Transverse colon (tissue), 4 donors: ENCODE results near the gene UBL3. TPM values are rescaled to one million over a fixed set of nuclear protein-coding genes. Genes with fewer than 3 reads are reported as not detected.

Experiments
- DNase-seq: peaks from one replicate; pipeline ENCODE4 v3.0.0-alpha.2; 2019
- H3K27ac ChIP-seq, 4 donors: fragments of 200-600 bp; sonication (generic); 2 replicates each; pipeline ENCODE4 v1.5.1; 2016 to 2018; ENCODE audit warnings: inconsistent platforms in 4 of 4
- H3K27me3 ChIP-seq: fragments of 200-600 bp; sonication (generic); 2 replicates; pipeline ENCODE4 v1.5.1; 2017; ENCODE audit warnings: inconsistent platforms
- H3K36me3 ChIP-seq, 4 donors: fragments of 200-600 bp; sonication (generic); 2 replicates each; pipeline ENCODE4 v1.5.1; 2017 to 2019; ENCODE audit warnings: inconsistent platforms in 4 of 4
- H3K4me1 ChIP-seq, 4 donors: fragments of 200-600 bp; sonication (generic); 2 replicates each; pipeline ENCODE4 v1.5.1; 2017 to 2020; ENCODE audit warnings: inconsistent platforms in 4 of 4
- H3K4me3 ChIP-seq, 4 donors: fragments of 200-600 bp; sonication (generic); 1 replicate in 1 of 4; 2 replicates in 3 of 4; pipeline versions ENCODE4 v1.5.1 to v1.6.1; 2017 to 2019; ENCODE audit warnings: inconsistent platforms in 4 of 4
- H3K9me3 ChIP-seq, 2 donors: fragments of 200-600 bp; sonication (generic); 2 replicates each; pipeline ENCODE4 v1.5.1; 2017 to 2019; ENCODE audit warnings: inconsistent platforms in 2 of 2
- EP300 ChIP-seq: sonication (generic); formaldehyde crosslinking; IDR thresholded peaks from one replicate; pipeline ENCODE4 v1.6.1; 2017; ENCODE audit warnings: antibody characterized with exemption, low read depth
- POLR2A ChIP-seq: fragments of 450-650 bp; IDR thresholded peaks from one replicate; pipeline ENCODE4 v1.6.1; 2016; ENCODE audit warnings: antibody characterized with exemption, mild to moderate bottlenecking, moderate library complexity
- POLR2AphosphoS5 ChIP-seq, 3 donors: sonication (generic); formaldehyde crosslinking; IDR thresholded peaks; one replicate each; pipeline ENCODE4 v1.6.1; 2016; ENCODE audit warnings: antibody characterized with exemption in 3 of 3
- WGBS, 2 donors: methylation state at CpG; one replicate each; pipeline ENCODE4 v1.1.5; 2018; ENCODE audit warnings: low coverage in 1 of 2; 5-methylcytosine and 5-hydroxymethylcytosine counted together
- in situ Hi-C, 4 donors: fragments of 200-750 bp; cut with MboI; loops; one replicate each; pipeline versions ENCODE4 v1.15.0 to v1.15.1; 2017; ENCODE audit warnings: low sequenced_read_pairs in 3 of 4, low pct_ligation_motif_present in 1 of 4, low pct_unique_long_range_greater_than_20kb in 1 of 4
- intact Hi-C: fragments of 100-400 bp; cut with DNase I; formaldehyde crosslinking; loops from one replicate; pipeline ENCODE4 v1.15.1; 2023; ENCODE audit warnings: low total_unique reads
- total RNA-seq, 4 donors: library from RNA; depleted of rRNA; stranded (reverse); fragments of >200 nt; gene quantifications; one replicate each; pipeline ENCODE4 v1.1.0, GENCODE V29; 2016
- TF ChIP-seq, protein P1 (sequence below), 5 experiments: fragments of 200-600 bp in 3 of 5; fragments of 450-650 bp in 2 of 5; sonication (generic) in 3 of 5; IDR thresholded peaks; 1 replicate in 2 of 5; 2 replicates in 3 of 5; pipeline ENCODE4 v1.5.1; 2016 to 2017; ENCODE audit warnings: antibody characterized with exemption in 5 of 5, inconsistent platforms in 3 of 5, mild to moderate bottlenecking in 2 of 5, moderate library complexity in 1 of 5

UBL3 gene
- total RNA-seq, 4 donors from 2014 or later, result 8.8 to 77.1 (median 60.0) TPM

DNA sequence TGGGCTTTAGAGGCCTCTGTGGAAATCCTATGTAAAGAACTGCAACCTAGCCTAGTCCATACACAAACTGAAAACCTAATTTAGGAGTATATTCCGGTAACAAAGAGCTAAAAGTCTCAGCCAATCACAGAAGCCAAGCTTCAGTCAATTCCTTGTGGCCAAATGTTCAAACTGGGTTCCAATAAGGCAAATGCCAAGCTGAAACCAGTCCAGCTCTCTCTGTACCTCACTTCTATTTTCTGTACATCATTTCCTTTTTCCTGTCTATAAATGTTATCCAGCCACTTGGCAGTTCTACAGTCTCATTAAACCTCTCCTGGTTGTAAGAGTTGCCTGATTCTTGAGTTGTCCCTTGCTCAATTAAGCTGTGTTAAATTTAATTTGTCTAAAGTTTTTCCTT, 31.7 kb upstream of the UBL3 start:
- intact Hi-C loops, result no loop called here
- 0% methylated on average over 1 of the region's 1 CpG; no CpG with 5 or more reads in 1 of the 2 donors for WGBS, 2 donors
- Histone ChIP-seq H3K27me3 (no peaks in the 10 kb centered on the region), H3K36me3 (no peaks in the 10 kb centered on the region), H3K4me1 (peaks cover 0 to 3% (median 1%) of the 10 kb centered on the region in 4 donors), H3K4me3 (no peak overlapping the region), H3K9me3 (no peaks in the 10 kb centered on the region), H3K27ac (no peak overlapping the region)
- TF ChIP-seq, protein P1, sequence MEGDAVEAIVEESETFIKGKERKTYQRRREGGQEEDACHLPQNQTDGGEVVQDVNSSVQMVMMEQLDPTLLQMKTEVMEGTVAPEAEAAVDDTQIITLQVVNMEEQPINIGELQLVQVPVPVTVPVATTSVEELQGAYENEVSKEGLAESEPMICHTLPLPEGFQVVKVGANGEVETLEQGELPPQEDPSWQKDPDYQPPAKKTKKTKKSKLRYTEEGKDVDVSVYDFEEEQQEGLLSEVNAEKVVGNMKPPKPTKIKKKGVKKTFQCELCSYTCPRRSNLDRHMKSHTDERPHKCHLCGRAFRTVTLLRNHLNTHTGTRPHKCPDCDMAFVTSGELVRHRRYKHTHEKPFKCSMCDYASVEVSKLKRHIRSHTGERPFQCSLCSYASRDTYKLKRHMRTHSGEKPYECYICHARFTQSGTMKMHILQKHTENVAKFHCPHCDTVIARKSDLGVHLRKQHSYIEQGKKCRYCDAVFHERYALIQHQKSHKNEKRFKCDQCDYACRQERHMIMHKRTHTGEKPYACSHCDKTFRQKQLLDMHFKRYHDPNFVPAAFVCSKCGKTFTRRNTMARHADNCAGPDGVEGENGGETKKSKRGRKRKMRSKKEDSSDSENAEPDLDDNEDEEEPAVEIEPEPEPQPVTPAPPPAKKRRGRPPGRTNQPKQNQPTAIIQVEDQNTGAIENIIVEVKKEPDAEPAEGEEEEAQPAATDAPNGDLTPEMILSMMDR (IDR thresholded peaks at IDR 0.05), result no peak
- TF ChIP-seq POLR2AphosphoS5 (IDR thresholded peaks at IDR 0.05) (no peak), EP300 (no peak), POLR2A (no peak)
- in situ Hi-C loops, result no loop called here
- DNase-seq, result no peak

DNA sequence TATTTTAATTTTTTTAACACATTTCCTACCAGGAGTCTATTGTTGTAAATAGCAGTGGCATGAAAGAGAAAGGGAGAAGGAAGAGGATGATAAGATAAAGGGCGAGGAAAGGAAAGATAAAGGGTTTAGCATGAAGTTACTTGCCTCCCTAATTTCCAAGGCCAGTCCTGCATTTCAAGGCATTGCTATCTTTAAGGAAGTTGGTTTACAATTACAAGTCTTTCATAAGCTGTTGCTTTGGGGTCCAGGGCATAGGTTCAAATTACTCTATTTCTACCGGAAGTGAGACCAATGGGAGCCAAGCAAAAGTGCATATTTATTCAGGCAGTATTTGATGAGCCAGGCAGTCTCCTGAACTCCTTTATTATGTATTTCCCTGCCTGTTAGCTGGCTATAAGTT, 27.7 kb upstream of the UBL3 start:
- no peak for DNase-seq
- H3K36me3 ChIP-seq, result no peaks in the 10 kb centered on the region
- no peaks in the 10 kb centered on the region for H3K9me3 ChIP-seq
- no peaks in the 10 kb centered on the region for H3K27me3 ChIP-seq
- WGBS, 2 donors, result 41 to 72% methylated on average over 2 of the region's 2 CpGs
- intact Hi-C loops, result no loop called here
- TF ChIP-seq POLR2AphosphoS5 (IDR thresholded peaks at IDR 0.05) (no peak), EP300 (no peak), POLR2A (no peak)
- TF ChIP-seq, protein P1 (IDR thresholded peaks at IDR 0.05), result no peak
- H3K4me1 ChIP-seq, result peaks cover 0 to 3% (median 1%) of the 10 kb centered on the region in 4 donors
- no peak overlapping the region for H3K4me3 ChIP-seq
- H3K27ac ChIP-seq, result peak overlapping the region in 3 of 4 donors; percentile 29 to 53 (median 50)
- in situ Hi-C loops, result no loop called here

DNA sequence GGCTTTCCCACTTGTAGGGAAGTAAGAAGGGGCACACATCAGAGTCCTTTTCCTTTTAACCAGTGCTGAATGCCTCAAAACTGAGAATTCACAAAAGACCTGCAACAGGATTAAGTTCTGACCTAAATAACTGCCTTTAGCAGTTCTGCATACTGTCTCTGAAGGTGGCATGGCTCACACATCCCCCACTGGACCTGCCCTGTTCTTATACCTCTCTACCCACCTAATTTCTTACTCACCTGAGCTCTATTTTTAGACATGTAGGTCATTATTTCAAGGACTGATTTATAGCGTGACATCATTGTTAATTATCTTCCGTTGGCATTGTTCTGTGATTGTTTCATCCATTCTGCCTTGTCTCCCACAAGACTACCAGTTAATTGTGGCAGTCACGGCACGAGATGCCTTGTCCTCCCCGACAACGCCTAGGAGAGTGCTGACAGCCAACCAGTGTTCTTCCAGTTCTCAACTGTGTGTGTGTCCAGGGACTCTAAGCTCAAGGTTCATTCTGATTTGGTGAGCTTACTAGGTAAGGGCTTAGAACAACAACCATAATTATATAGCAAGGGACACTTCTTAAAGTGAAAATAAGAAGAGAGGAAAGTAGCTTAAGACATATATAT, 27.1 kb upstream of the UBL3 start:
- H3K27ac ChIP-seq, result peak overlapping the region in 3 of 4 donors; percentile 29 to 53 (median 50)
- in situ Hi-C loops, result no loop called here
- no peak overlapping the region for H3K4me3 ChIP-seq
- no peaks in the 10 kb centered on the region for H3K36me3 ChIP-seq
- intact Hi-C loops, result no loop called here
- peak; percentile 63 for DNase-seq
- H3K27me3 ChIP-seq, result no peaks in the 10 kb centered on the region
- TF ChIP-seq, protein P1 (IDR thresholded peaks at IDR 0.05), result no peak
- TF ChIP-seq POLR2AphosphoS5 (IDR thresholded peaks at IDR 0.05), result no peak
- TF ChIP-seq POLR2A, result no peak
- no peak for TF ChIP-seq EP300
- no peaks in the 10 kb centered on the region for H3K9me3 ChIP-seq
- WGBS, 2 donors, result 52 to 60% methylated on average over 1 to 6 of the region's 6 CpGs
- peaks cover 0 to 3% (median 1%) of the 10 kb centered on the region in 4 donors for H3K4me1 ChIP-seq

DNA sequence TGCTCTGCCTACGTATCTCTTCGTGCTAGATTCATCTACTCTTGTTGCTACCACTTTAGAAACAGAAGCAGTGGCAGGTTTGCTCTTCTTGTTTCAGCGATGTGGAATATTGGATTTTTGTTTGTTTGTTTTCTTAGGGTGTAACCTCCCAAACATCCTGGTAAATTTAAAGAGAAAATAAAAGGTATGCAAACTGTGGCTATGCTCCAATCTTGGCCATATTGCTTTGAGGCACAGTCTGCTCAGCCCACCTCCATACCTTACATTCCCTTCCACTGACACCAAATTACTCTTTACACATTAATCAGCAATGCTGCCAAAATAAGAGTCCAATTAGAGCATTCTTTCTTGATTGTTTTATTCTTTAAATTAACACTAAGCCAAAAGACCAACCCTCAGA, 25.2 kb upstream of the UBL3 start:
- no peak for TF ChIP-seq EP300
- TF ChIP-seq, protein P1 (IDR thresholded peaks at IDR 0.05), result no peak
- TF ChIP-seq POLR2A, result no peak
- TF ChIP-seq POLR2AphosphoS5 (IDR thresholded peaks at IDR 0.05), result no peak
- no peaks in the 10 kb centered on the region for H3K9me3 ChIP-seq
- no peaks in the 10 kb centered on the region for H3K36me3 ChIP-seq
- WGBS, 2 donors, result 82 to 85% methylated on average over 3 of the region's 3 CpGs
- no peak overlapping the region for H3K4me3 ChIP-seq
- no peak overlapping the region for H3K27ac ChIP-seq
- in situ Hi-C loops, result no loop called here
- intact Hi-C loops, result no loop called here
- peaks cover 0 to 3% (median 1%) of the 10 kb centered on the region in 4 donors for H3K4me1 ChIP-seq
- H3K27me3 ChIP-seq, result no peaks in the 10 kb centered on the region
- DNase-seq, result no peak
